Stimulated activated CD4-positive, alpha-beta T cell treated with anti-CD3 and anti-CD28 coated beads, Interleukin-15, amount 100 ng/mL, for 48 hours (primary cell): Measurements from ENCODE around the gene RPS3A.
"Not testable (repeated sequence)": the region's sequence is repeated elsewhere in the genome, so short reads cannot be mapped to it uniquely, and the experiment has no call there.

ENCODE experiments used
- DNase-seq, 2 donors: peaks; one replicate each; pipeline ENCODE4 v3.0.0-alpha.2; 2020; ENCODE audit warnings: low read depth in 2 of 2

Gene RPS3A

DNA sequence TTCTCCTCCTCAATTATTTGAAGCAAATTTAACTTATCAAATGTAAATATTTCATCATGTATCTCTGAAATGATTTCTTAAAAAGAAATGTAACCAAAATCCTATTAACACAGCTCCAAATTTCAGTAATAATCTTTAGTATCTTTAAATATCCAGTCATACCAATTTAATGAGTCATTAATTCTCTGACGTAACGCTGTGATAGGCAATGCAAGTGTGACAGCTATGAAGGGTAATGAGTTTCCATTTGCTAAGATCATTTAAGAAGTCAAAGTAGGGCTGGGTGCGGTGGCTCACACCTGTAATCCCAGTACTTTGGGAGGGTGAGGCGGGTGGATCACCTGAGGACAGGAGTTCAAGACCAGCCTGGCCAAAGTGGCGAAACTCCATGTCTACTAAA, 15.6 kb downstream of the RPS3A start:
- DNase-seq, result no peak

- DNase-seq, result peak in 1 of 2 donors; percentile 44
Observed at GRCh38 chr4:151117371-151117962, 18.0 kb downstream of the RPS3A start.

DNA sequence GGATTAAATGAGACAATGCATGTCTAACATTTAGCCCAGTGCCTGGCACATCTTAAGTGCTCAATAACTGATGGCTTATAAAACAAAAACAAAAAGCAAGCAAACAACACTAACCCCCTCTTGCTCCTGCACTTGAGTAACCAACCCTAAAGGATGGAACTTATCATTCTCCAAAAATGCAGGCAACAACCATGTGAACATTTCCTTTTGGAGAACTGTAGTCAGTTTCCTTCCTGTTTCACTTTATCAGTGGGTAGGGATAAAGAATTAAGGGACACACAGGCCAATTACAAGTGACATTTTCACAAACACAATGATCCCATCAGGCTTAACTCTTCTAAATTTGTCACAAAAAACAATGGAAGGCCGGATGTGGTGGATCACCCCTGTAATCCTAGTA, 30.4 kb downstream of the RPS3A start:
- no peak for DNase-seq

DNA sequence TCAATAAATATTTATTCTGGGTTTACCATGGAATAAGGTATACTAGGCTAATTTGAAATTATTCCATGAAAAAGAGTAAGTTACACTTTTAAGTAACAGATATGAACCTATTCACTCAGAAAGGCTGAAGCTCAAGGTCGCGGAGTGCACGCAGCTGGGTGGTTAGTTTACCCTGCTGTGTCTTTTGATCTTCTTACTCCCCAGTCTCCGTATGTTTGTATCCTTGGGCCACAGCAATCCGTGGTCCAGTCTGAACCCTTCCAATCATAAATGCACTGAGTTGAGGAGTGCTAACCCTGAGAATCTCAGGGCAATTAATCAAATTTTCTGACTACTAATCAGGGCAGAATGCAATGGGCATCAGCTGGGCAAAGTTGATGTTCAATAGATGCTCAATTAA, 33.9 kb downstream of the RPS3A start:
- DNase-seq, result no peak

GRCh38 chr4:151136048-151136447, 36.6 kb downstream of the RPS3A start:
- DNase-seq, result not testable (repeated sequence)

DNA sequence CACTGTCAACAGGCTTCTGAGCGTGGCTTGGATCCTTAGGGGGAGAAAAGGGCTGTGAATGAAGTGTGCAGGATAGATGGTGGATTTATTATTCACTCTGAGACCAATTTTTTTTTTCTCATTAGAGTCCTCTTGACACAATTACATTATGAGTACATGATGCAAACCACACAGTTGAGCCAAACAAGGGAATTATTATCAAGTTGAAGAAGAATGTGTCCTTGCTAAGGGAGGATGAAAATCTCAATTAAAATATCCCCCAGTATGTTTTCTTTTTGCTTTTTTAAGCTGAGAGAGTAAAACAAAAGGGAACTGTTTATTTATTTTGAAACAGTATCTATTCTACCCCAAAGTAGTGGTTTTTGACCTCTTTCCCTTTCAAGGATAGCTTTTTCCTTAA, 40.4 kb downstream of the RPS3A start:
- no peak for DNase-seq

DNA sequence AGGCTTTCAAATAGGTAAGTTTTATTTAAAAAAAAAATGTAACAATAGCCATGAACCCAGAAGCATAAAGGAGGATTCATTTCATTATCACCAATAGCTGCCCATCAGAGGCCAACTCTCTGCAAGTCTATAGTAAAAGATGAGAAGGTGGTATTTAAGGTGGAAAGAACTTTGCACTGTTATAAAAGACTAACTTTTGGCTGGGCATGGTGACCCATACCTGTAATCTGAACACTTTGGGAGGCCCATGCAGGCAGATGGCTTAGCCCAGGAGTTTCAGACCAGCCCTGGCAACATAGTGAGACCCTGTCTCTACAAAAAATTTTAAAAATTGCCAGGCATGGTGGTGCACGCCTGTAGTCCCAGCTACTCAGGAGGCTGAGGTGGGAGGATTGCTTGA, 43.3 kb downstream of the RPS3A start:
- no peak for DNase-seq

DNA sequence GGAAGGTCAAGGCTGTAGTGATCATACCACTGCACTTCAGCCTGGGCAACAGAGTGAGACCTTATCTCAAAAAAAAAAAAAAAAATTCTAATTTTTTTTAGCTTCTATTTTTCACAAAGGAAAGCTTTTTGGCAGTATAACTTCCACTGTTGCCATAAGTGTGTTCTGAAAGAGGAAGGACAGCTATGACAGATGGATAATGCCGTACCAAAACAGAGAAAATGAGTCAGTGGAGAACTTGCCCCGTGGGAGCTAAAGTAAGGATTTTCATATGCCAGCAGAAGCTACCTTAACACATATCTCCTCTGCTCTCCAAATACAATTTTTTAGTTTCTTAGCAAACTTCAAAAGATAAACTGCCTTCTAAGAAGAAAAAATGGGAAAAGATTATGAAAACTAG, 43.7 kb downstream of the RPS3A start:
- no peak for DNase-seq

DNA sequence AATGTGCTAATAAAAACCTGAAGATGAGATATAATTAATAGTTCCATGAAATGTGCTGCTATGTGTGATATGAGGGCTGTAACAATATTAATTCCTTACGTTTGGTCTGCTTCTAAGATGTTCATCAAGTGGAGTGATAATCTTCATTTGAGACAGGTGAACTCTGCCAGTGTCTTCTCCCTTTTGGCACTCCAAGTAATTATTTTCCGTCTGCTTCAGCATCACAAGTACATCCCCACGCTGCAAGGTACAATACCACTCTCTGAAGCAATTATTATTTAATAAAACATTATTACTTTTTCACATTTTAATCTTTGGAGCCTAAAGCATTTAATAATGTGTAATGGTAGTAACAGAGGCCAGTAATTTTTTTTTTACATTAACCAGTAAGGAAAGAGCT, 44.4 kb downstream of the RPS3A start:
- no peak for DNase-seq

- no peak for DNase-seq
Observed at GRCh38 chr4:151144329-151145072, 45.1 kb downstream of the RPS3A start.

DNA sequence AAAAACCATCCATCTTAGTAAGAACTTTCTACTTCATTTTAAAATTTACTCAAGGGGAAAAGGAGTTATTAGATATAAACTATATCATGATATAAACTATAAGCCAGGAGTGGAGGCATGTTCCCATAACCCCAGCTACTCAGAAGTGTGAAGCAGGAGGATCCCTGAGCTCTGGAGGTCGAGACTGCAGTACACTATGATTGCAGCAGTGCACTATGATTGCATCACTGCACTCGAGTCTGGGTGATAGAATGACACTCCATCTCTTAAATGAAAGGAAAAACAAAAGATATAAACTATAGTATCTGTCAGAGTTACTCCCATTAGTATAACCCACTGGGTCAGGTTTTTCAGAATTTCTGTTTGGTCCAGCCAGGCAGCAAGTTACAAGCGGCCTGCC, 47.6 kb downstream of the RPS3A start:
- DNase-seq, result no peak

DNA sequence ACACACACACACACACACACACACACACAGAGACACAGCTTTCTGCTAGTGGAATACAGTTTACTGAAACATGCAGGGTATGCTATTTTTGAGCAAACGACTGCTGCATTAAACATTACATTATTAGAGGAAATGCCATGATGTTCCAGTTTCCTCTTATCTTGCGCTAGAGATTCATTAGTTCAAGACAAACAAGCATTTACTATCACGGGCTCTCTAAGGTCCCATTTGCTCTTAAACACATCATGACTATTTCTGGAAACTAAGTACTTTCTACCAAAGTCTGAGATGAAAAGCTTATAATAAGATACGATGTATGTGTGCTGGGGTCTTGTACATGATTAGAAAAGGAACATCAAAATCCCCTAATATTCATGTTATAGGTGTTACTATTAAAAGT, 48.8 kb downstream of the RPS3A start:
- no peak for DNase-seq

DNA sequence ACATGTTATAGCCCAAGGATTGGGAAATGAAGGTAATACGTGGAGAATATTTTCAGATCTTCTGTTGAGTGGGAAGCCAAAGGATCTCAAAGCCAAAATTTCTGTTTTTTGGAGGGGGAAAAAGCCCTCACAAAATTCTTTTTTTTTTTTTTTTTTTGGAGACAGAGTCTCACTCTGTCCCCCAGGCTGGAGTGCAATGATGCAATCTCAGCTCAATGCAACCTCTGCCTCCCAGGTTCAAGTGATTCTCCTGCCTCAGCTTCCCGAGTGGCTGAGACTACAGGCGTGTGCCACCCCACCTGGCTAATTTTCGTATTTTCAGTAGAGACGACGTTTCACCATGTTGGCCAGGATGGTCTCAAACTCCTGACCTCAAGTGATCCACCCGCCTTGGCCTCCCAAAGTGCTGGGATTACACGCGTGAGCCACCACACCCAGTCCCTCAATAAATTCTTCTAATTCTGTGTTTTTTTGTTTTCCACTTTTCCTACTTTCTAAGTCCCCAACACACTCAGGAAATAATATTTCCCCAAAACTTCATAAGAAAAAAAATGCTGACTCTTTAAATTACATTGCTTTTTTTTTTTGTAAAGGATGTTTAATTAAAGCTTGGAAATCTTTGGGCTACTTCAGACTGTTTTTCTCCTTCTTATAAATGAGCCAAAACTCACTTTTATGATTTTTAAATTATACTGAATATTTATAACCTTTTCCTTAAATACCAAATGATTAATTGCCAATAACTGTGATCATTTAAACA, 51.6 kb downstream of the RPS3A start:
- DNase-seq, result no peak

GRCh38 chr4:151152028-151152427, 52.6 kb downstream of the RPS3A start:
- no peak for DNase-seq

DNA sequence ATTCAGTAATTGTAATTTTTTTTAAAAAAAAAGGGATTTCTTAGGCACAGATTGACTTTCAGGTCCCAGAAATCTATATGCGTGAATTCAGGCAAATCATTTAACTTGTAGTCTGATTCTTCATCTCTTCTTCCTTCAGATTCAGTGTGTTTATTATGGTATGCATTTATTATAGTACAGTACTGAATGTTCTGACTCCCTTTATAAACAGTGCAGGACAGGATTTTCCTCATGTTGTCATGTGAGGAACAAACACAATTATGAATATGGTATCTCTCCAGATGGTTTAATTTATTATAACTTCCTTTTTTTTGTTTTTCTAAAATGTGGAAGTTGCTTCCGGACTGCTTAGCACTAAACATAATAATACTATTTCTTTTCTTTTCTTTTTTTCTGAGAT, 54.2 kb downstream of the RPS3A start:
- no peak for DNase-seq
